IMR-90 (cell line): ENCODE data around the gene ALDOB.

Experiments
- CEBPB ChIP-seq: IDR thresholded peaks from 2 replicates; pipeline ENCODE4 v1.6.1; 2012; ENCODE audit warnings: low read depth, low read length, improper control_type of control experiment
- RAD21 ChIP-seq: IDR thresholded peaks from 2 replicates; pipeline ENCODE4 v1.6.1; 2012; ENCODE audit warnings: low read length, improper control_type of control experiment
- TF ChIP-seq, protein P1 (sequence below): fragments of 150-350 bp; IDR thresholded peaks from 2 replicates; pipeline ENCODE4 v1.6.1; 2016; ENCODE audit warnings: low read depth, mild to moderate bottlenecking, low read length, moderate library complexity, borderline replicate concordance
- TF ChIP-seq, protein P2 (sequence below): conservative IDR thresholded peaks from 2 replicates; pipeline ENCODE4 v1.5.1; 2012; ENCODE audit warnings: mild to moderate bottlenecking, low read depth, low read length, improper control_type of control experiment

DNA sequence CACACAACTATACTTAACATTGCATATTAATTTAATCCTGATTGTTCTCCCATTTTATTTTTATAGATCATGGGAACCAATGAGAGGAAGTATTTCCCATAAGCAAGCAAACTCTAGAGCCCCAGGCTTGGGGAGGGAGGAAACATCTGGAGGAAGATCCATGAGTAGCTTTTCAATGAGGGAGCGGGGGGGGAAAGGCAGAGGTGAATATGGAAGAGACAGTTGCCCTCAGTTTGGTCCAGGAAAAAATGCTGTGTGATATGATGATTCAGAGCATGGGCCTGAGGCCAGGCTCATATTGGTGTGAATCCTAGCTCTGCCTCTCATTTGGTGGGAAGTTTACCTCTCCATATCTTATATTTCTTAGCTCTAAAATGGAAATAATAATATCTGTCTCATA is 42.2 kb upstream of the ALDOB start:
- TF ChIP-seq, protein P1, sequence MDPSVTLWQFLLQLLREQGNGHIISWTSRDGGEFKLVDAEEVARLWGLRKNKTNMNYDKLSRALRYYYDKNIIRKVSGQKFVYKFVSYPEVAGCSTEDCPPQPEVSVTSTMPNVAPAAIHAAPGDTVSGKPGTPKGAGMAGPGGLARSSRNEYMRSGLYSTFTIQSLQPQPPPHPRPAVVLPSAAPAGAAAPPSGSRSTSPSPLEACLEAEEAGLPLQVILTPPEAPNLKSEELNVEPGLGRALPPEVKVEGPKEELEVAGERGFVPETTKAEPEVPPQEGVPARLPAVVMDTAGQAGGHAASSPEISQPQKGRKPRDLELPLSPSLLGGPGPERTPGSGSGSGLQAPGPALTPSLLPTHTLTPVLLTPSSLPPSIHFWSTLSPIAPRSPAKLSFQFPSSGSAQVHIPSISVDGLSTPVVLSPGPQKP, result no peak
- TF ChIP-seq RAD21 (no peak), CEBPB (no peak)
- TF ChIP-seq, protein P2, sequence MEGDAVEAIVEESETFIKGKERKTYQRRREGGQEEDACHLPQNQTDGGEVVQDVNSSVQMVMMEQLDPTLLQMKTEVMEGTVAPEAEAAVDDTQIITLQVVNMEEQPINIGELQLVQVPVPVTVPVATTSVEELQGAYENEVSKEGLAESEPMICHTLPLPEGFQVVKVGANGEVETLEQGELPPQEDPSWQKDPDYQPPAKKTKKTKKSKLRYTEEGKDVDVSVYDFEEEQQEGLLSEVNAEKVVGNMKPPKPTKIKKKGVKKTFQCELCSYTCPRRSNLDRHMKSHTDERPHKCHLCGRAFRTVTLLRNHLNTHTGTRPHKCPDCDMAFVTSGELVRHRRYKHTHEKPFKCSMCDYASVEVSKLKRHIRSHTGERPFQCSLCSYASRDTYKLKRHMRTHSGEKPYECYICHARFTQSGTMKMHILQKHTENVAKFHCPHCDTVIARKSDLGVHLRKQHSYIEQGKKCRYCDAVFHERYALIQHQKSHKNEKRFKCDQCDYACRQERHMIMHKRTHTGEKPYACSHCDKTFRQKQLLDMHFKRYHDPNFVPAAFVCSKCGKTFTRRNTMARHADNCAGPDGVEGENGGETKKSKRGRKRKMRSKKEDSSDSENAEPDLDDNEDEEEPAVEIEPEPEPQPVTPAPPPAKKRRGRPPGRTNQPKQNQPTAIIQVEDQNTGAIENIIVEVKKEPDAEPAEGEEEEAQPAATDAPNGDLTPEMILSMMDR, result no peak
